ENCODE data around the gene SLC16A3.

- TF ChIP-seq GATA3 (IDR thresholded peaks at IDR 0.05; ENCODE audit: low read depth, low read length) = no peak
- no peak for TF ChIP-seq GATA2 (IDR thresholded peaks at IDR 0.05; ENCODE audit: low read depth, low read length)
Observed at GRCh38 chr17:82227629-82228277, 1.1 kb upstream of the SLC16A3 start.

Data from SH-SY5Y (cell line).